Activated CD4-positive, alpha-beta T cell treated with anti-CD3 and anti-CD28 coated beads for 48 hours (primary cell): ENCODE data around the gene CTNNA2.

ENCODE experiments used
- DNase-seq: peaks from one replicate; pipeline ENCODE4 v3.0.0-alpha.2; 2020

CTNNA2 gene

GRCh38 chr2:79619442-79619841 lies 106.6 kb downstream of the CTNNA2 start:
- DNase-seq = no peak

- DNase-seq = no peak
Observed at GRCh38 chr2:79619976-79620375, 107.1 kb downstream of the CTNNA2 start.

- DNase-seq = no peak
Observed at GRCh38 chr2:79620679-79621078, 107.8 kb downstream of the CTNNA2 start.

- no peak for DNase-seq
Observed at GRCh38 chr2:79621252-79621651, 108.4 kb downstream of the CTNNA2 start.

- DNase-seq = no peak
Observed at GRCh38 chr2:79621755-79622154, 108.9 kb downstream of the CTNNA2 start.

GRCh38 chr2:79622508-79622907 lies 109.7 kb downstream of the CTNNA2 start:
- DNase-seq = no peak

- DNase-seq = no peak
Observed at GRCh38 chr2:79627237-79627636, 114.4 kb downstream of the CTNNA2 start.

GRCh38 chr2:79630060-79630459 lies 117.2 kb downstream of the CTNNA2 start:
- no peak for DNase-seq

- DNase-seq = no peak
Observed at GRCh38 chr2:79630972-79631557, 118.2 kb downstream of the CTNNA2 start.

- DNase-seq = no peak
Observed at GRCh38 chr2:79638410-79638809, 125.6 kb downstream of the CTNNA2 start.

GRCh38 chr2:79638954-79639353 lies 126.1 kb downstream of the CTNNA2 start:
- DNase-seq = no peak

GRCh38 chr2:79640001-79640400 lies 127.2 kb downstream of the CTNNA2 start:
- no peak for DNase-seq

GRCh38 chr2:79649531-79649930 lies 136.7 kb downstream of the CTNNA2 start:
- no peak for DNase-seq

- no peak for DNase-seq
Observed at GRCh38 chr2:79660557-79660956, 147.7 kb downstream of the CTNNA2 start.

- no peak for DNase-seq
Observed at GRCh38 chr2:79665091-79665490, 152.2 kb downstream of the CTNNA2 start.

GRCh38 chr2:79666430-79666829 lies 153.6 kb downstream of the CTNNA2 start:
- no peak for DNase-seq

GRCh38 chr2:79669714-79670113 lies 156.9 kb downstream of the CTNNA2 start:
- DNase-seq = no peak

GRCh38 chr2:79670198-79670597 lies 157.3 kb downstream of the CTNNA2 start:
- no peak for DNase-seq

- no peak for DNase-seq
Observed at GRCh38 chr2:79686884-79687283, 174.0 kb downstream of the CTNNA2 start.

- DNase-seq = no peak
Observed at GRCh38 chr2:79695248-79695647, 182.4 kb downstream of the CTNNA2 start.

GRCh38 chr2:79697200-79697599 lies 184.3 kb downstream of the CTNNA2 start:
- DNase-seq = no peak

GRCh38 chr2:79700651-79701050 lies 187.8 kb downstream of the CTNNA2 start:
- no peak for DNase-seq

- no peak for DNase-seq
Observed at GRCh38 chr2:79702905-79703304, 190.1 kb downstream of the CTNNA2 start.

GRCh38 chr2:79711098-79711497 lies 198.2 kb downstream of the CTNNA2 start:
- DNase-seq = no peak

GRCh38 chr2:79713131-79713785 lies 200.4 kb downstream of the CTNNA2 start:
- DNase-seq = no peak
